GM23338 (cell line): ENCODE measurements around the gene PPP2R3B. TPM values are rescaled to one million over a fixed set of nuclear protein-coding genes. Genes with fewer than 3 reads are reported as not detected.
A peak's percentile ranks its signal among the peaks of the same experiment; 100 is the strongest.

Source experiments
- ATAC-seq: fragments of 200-7000 bp; cut with Tn5 transposase; 3 replicates; pipeline ENCODE4 v1.9.1; 2020
- DNase-seq: peaks from one replicate; pipeline ENCODE4 v3.0.0-alpha.2; 2015; ENCODE audit warnings: low spot score
- H2AFZ ChIP-seq: fragments of 200-600 bp; sonication (generic); 2 replicates; pipeline ENCODE4 v1.8.0; 2016; ENCODE audit warnings: antibody characterized with exemption, mild to moderate bottlenecking, moderate library complexity
- H3F3A ChIP-seq: fragments of 200-600 bp; sonication (generic); replicated peaks from 2 replicates; pipeline ENCODE4 v1.8.0; 2017; ENCODE audit warnings: antibody characterized with exemption, mixed run types, low read depth
- H3K27ac ChIP-seq: fragments of 200-600 bp; sonication (generic); 2 replicates; pipeline ENCODE4 v1.6.1; 2016; ENCODE audit warnings: low read depth
- H3K27me3 ChIP-seq: fragments of 200-600 bp; sonication (generic); 2 replicates; pipeline ENCODE4 v1.8.0; 2016; ENCODE audit warnings: mild to moderate bottlenecking, mixed run types, moderate library complexity; ENCODE audit not compliant: insufficient read depth
- H3K36me3 ChIP-seq: fragments of 200-600 bp; sonication (generic); 2 replicates; pipeline ENCODE4 v1.8.0; 2016; ENCODE audit warnings: mild to moderate bottlenecking; ENCODE audit not compliant: insufficient read depth
- H3K4me1 ChIP-seq: fragments of 200-600 bp; sonication (generic); 2 replicates; pipeline ENCODE4 v1.8.0; 2016; ENCODE audit warnings: mild to moderate bottlenecking, moderate library complexity; ENCODE audit not compliant: insufficient read depth
- H3K4me2 ChIP-seq: fragments of 200-600 bp; sonication (generic); 2 replicates; pipeline ENCODE4 v1.7.1; 2017; ENCODE audit warnings: mixed run types
- H3K4me3 ChIP-seq: fragments of 200-600 bp; sonication (generic); 2 replicates; pipeline ENCODE4 v1.6.1; 2016; ENCODE audit warnings: mixed run types
- H3K79me2 ChIP-seq: fragments of 200-600 bp; sonication (generic); replicated peaks from 2 replicates; pipeline ENCODE4 v1.8.0; 2017; ENCODE audit warnings: mild to moderate bottlenecking; ENCODE audit not compliant: insufficient read depth
- H3K9me2 ChIP-seq: fragments of 200-600 bp; sonication (generic); 2 replicates; pipeline ENCODE4 v1.8.0; 2017; ENCODE audit not compliant: insufficient read depth
- H4K20me1 ChIP-seq: fragments of 200-600 bp; sonication (generic); replicated peaks from 2 replicates; pipeline ENCODE4 v1.8.0; 2017; ENCODE audit warnings: mild to moderate bottlenecking; ENCODE audit not compliant: insufficient read depth
- H3K27ac Mint-ChIP-seq: 2 replicates; pipeline ENCODE4 v1.8.0; 2020; ENCODE audit warnings: inconsistent platforms, mild to moderate bottlenecking, moderate library complexity, mixed read lengths
- H3K27me3 Mint-ChIP-seq: 3 replicates; pipeline ENCODE4 v1.8.0; 2022; ENCODE audit warnings: low read depth, mild to moderate bottlenecking, moderate library complexity, mixed read lengths, inconsistent platforms; ENCODE audit not compliant: insufficient read depth, poor library complexity
- H3K36me3 Mint-ChIP-seq: 3 replicates; pipeline ENCODE4 v1.8.0; 2021; ENCODE audit warnings: low read depth, mild to moderate bottlenecking, inconsistent platforms, moderate library complexity, mixed read lengths
- H3K4me1 Mint-ChIP-seq: 3 replicates; pipeline ENCODE4 v1.8.0; 2020; ENCODE audit warnings: mild to moderate bottlenecking, inconsistent platforms, mixed read lengths
- H3K4me3 Mint-ChIP-seq: 3 replicates; pipeline ENCODE4 v1.8.0; 2021; ENCODE audit warnings: moderate library complexity, mild to moderate bottlenecking, inconsistent platforms, mixed read lengths
- H3K9me3 Mint-ChIP-seq: 3 replicates; pipeline ENCODE4 v1.8.0; 2020; ENCODE audit warnings: moderate library complexity, mild to moderate bottlenecking, inconsistent platforms, mixed read lengths
- CREB1 ChIP-seq: fragments of 250-450 bp; sonication (Bioruptor Pico); IDR thresholded peaks from 2 replicates; pipeline ENCODE4 v1.5.0; 2020; ENCODE audit warnings: low read depth, mild to moderate bottlenecking, moderate library complexity
- EZH2 ChIP-seq: fragments of 200-600 bp; sonication (generic); IDR thresholded peaks from one replicate; pipeline ENCODE4 v1.8.0; 2017; ENCODE audit warnings: antibody characterized with exemption, mild to moderate bottlenecking, low read depth; ENCODE audit not compliant: unreplicated experiment
- EZH2phosphoT487 ChIP-seq: fragments of 200-600 bp; sonication (generic); IDR thresholded peaks from one replicate; pipeline ENCODE4 v1.8.1; 2018; ENCODE audit warnings: antibody characterized with exemption; ENCODE audit not compliant: unreplicated experiment
- JUNB ChIP-seq: IDR thresholded peaks from one replicate; pipeline ENCODE4 v1.6.1; 2016; ENCODE audit warnings: antibody characterized with exemption; ENCODE audit not compliant: unreplicated experiment
- NANOG ChIP-seq: IDR thresholded peaks from 2 replicates; pipeline ENCODE4 v1.6.1; 2016; ENCODE audit warnings: antibody characterized with exemption, borderline replicate concordance
- POLR2AphosphoS5 ChIP-seq: IDR thresholded peaks from 2 replicates; pipeline ENCODE4 v1.6.1; 2016; ENCODE audit warnings: antibody characterized with exemption, low read depth
- ZNF114 ChIP-seq: fragments of 250-450 bp; sonication (Bioruptor Pico); IDR thresholded peaks from 2 replicates; pipeline ENCODE4 v1.5.0; 2020; ENCODE audit warnings: mild to moderate bottlenecking, moderate library complexity
- ZNF331 ChIP-seq: fragments of 250-450 bp; sonication (Bioruptor Pico); IDR thresholded peaks from 2 replicates; pipeline ENCODE4 v1.5.0; 2020; ENCODE audit warnings: low read depth, mild to moderate bottlenecking, moderate library complexity
- polyA plus RNA-seq: library from polyadenylated mRNA; unstranded; fragments of >200 nt; fragmentation: Nextera tagmentation; extraction: Ambion mirVana; gene quantifications from 2 replicates; pipeline ENCODE4 v1.2.1, GENCODE V29; 2016
- total RNA-seq: library from RNA; depleted of rRNA; stranded (reverse); fragments of >200 nt; shearing (Covaris generic); gene quantifications from 2 replicates; pipeline ENCODE4 v1.2.3, GENCODE V29; 2014
- TF ChIP-seq, protein P1 (sequence below): IDR thresholded peaks from 2 replicates; pipeline ENCODE4 v1.6.1; 2016; ENCODE audit warnings: antibody characterized with exemption
- TF ChIP-seq, protein P2 (sequence below): fragments of 250-450 bp; sonication (Bioruptor Pico); IDR thresholded peaks from 2 replicates; pipeline ENCODE4 v1.5.0; 2020; ENCODE audit warnings: mild to moderate bottlenecking, moderate library complexity
- TF ChIP-seq, protein P3 (sequence below): IDR thresholded peaks from one replicate; pipeline ENCODE4 v1.6.1; 2018; ENCODE audit warnings: antibody characterized with exemption; ENCODE audit not compliant: unreplicated experiment

PPP2R3B gene
- total and polyA plus RNA-seq, 2 experiments from 2014 or later = 50.1 to 104 TPM

DNA sequence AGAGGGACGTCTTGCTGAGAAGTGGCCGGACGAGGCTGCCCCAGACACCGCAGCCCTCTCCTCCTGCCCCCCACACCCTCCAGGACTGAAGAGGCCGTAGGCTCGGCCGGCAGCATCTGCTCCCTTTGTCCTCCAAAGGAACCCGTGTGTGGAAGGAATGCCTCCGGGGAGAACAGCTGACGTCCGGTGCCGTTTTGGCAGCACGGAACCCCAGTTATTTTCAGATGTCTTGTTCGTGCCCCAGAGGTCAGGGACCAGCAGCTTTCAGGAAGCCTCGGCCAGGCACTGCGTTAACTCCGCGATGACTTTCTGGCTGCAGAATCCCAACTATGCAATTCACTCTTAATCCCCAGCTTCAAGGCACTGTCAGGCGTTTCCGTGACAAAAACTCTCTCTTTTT, 10.9 kb upstream of the PPP2R3B start:
- Mint-ChIP-seq H3K9me3 (no peaks in the 10 kb centered on the region; the same call in 1 of the 3 replicates), H3K27me3 (no peaks in the 10 kb centered on the region), H3K27ac (0 out of 2 replicates have a peak overlapping the region, but pooled peaks have one; percentile 27), H3K4me1 (peaks cover 3% of the 10 kb centered on the region; the same call in 1 of the 3 replicates), H3K4me3 (no peak overlapping the region), H3K36me3 (no peaks in the 10 kb centered on the region)
- no peaks in the 10 kb centered on the region for H3K9me2 ChIP-seq
- H3K36me3 ChIP-seq = no peaks in the 10 kb centered on the region
- TF ChIP-seq, protein P1, sequence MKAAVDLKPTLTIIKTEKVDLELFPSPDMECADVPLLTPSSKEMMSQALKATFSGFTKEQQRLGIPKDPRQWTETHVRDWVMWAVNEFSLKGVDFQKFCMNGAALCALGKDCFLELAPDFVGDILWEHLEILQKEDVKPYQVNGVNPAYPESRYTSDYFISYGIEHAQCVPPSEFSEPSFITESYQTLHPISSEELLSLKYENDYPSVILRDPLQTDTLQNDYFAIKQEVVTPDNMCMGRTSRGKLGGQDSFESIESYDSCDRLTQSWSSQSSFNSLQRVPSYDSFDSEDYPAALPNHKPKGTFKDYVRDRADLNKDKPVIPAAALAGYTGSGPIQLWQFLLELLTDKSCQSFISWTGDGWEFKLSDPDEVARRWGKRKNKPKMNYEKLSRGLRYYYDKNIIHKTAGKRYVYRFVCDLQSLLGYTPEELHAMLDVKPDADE = no peak
- TF ChIP-seq, protein P2, sequence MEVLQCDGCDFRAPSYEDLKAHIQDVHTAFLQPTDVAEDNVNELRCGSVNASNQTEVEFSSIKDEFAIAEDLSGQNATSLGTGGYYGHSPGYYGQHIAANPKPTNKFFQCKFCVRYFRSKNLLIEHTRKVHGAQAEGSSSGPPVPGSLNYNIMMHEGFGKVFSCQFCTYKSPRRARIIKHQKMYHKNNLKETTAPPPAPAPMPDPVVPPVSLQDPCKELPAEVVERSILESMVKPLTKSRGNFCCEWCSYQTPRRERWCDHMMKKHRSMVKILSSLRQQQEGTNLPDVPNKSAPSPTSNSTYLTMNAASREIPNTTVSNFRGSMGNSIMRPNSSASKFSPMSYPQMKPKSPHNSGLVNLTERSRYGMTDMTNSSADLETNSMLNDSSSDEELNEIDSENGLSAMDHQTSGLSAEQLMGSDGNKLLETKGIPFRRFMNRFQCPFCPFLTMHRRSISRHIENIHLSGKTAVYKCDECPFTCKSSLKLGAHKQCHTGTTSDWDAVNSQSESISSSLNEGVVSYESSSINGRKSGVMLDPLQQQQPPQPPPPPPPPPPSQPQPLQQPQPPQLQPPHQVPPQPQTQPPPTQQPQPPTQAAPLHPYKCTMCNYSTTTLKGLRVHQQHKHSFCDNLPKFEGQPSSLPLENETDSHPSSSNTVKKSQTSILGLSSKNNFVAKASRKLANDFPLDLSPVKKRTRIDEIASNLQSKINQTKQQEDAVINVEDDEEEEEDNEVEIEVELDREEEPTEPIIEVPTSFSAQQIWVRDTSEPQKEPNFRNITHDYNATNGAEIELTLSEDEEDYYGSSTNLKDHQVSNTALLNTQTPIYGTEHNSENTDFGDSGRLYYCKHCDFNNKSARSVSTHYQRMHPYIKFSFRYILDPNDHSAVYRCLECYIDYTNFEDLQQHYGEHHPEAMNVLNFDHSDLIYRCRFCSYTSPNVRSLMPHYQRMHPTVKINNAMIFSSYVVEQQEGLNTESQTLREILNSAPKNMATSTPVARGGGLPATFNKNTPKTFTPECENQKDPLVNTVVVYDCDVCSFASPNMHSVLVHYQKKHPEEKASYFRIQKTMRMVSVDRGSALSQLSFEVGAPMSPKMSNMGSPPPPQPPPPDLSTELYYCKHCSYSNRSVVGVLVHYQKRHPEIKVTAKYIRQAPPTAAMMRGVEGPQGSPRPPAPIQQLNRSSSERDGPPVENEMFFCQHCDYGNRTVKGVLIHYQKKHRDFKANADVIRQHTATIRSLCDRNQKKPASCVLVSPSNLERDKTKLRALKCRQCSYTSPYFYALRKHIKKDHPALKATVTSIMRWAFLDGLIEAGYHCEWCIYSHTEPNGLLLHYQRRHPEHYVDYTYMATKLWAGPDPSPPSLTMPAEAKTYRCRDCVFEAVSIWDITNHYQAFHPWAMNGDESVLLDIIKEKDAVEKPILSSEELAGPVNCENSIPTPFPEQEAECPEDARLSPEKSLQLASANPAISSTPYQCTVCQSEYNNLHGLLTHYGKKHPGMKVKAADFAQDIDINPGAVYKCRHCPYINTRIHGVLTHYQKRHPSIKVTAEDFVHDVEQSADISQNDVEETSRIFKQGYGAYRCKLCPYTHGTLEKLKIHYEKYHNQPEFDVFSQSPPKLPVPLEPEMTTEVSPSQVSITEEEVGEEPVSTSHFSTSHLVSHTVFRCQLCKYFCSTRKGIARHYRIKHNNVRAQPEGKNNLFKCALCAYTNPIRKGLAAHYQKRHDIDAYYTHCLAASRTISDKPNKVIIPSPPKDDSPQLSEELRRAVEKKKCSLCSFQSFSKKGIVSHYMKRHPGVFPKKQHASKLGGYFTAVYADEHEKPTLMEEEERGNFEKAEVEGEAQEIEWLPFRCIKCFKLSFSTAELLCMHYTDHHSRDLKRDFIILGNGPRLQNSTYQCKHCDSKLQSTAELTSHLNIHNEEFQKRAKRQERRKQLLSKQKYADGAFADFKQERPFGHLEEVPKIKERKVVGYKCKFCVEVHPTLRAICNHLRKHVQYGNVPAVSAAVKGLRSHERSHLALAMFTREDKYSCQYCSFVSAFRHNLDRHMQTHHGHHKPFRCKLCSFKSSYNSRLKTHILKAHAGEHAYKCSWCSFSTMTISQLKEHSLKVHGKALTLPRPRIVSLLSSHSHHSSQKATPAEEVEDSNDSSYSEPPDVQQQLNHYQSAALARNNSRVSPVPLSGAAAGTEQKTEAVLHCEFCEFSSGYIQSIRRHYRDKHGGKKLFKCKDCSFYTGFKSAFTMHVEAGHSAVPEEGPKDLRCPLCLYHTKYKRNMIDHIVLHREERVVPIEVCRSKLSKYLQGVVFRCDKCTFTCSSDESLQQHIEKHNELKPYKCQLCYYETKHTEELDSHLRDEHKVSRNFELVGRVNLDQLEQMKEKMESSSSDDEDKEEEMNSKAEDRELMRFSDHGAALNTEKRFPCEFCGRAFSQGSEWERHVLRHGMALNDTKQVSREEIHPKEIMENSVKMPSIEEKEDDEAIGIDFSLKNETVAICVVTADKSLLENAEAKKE (CRISPR knock-in tag) = no peak
- no peak for TF ChIP-seq ZNF331 (CRISPR knock-in tag)
- no peak for TF ChIP-seq EZH2
- no peak for TF ChIP-seq JUNB
- TF ChIP-seq, protein P3, sequence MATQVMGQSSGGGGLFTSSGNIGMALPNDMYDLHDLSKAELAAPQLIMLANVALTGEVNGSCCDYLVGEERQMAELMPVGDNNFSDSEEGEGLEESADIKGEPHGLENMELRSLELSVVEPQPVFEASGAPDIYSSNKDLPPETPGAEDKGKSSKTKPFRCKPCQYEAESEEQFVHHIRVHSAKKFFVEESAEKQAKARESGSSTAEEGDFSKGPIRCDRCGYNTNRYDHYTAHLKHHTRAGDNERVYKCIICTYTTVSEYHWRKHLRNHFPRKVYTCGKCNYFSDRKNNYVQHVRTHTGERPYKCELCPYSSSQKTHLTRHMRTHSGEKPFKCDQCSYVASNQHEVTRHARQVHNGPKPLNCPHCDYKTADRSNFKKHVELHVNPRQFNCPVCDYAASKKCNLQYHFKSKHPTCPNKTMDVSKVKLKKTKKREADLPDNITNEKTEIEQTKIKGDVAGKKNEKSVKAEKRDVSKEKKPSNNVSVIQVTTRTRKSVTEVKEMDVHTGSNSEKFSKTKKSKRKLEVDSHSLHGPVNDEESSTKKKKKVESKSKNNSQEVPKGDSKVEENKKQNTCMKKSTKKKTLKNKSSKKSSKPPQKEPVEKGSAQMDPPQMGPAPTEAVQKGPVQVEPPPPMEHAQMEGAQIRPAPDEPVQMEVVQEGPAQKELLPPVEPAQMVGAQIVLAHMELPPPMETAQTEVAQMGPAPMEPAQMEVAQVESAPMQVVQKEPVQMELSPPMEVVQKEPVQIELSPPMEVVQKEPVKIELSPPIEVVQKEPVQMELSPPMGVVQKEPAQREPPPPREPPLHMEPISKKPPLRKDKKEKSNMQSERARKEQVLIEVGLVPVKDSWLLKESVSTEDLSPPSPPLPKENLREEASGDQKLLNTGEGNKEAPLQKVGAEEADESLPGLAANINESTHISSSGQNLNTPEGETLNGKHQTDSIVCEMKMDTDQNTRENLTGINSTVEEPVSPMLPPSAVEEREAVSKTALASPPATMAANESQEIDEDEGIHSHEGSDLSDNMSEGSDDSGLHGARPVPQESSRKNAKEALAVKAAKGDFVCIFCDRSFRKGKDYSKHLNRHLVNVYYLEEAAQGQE = no peak
- no peak for TF ChIP-seq POLR2AphosphoS5
- TF ChIP-seq CREB1 (CRISPR knock-in tag) = no peak
- no peak for TF ChIP-seq ZNF114 (CRISPR knock-in tag)
- no peak for TF ChIP-seq EZH2phosphoT487
- TF ChIP-seq NANOG = no peak
- H3K4me3 ChIP-seq = no peak overlapping the region
- no peaks in the 10 kb centered on the region for H3K27me3 ChIP-seq
- no peaks in the 10 kb centered on the region for H3K4me1 ChIP-seq
- DNase-seq (peak; percentile 78), ATAC-seq (peak; percentile 87)
- peaks cover under 1% of the 10 kb centered on the region; the same call in 1 of the 2 replicates for H3F3A ChIP-seq
- no peaks in the 10 kb centered on the region for H4K20me1 ChIP-seq
- no peak overlapping the region; the same call in 1 of the 2 replicates for H2AFZ ChIP-seq
- H3K27ac ChIP-seq = 0 out of 2 replicates have a peak overlapping the region, but pooled peaks have one; percentile 3
- peak overlapping the region; percentile 18; the same call in 1 of the 2 replicates for H3K4me2 ChIP-seq
- H3K79me2 ChIP-seq = no peaks in the 10 kb centered on the region
